DMS79 (cell line): Measurements from ENCODE around the gene NWD2.
"Not testable (repeated sequence)": the region's sequence is repeated elsewhere in the genome, so short reads cannot be mapped to it uniquely, and the experiment has no call there.

Experiments used
- DNase-seq: peaks from one replicate; lab custom pipeline; 2025; lab: John Stamatoyannopoulos, UW

NWD2 gene

DNA sequence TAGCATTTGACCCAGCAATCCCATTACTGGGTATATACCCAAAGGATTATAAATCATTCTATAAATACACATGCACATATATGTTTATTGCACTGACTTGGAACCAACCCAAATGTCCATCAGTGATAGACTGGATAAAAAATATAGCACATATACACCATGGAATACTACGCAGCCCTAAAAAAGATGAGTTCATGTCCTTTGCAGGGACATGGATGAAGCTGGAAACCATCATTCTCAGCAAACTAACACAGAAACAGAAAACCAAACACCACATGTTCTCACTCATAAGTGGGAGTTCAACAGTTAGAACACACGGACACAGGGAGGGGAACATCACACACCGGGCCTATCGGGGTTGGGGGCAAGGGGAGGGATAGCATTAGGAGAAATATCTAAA, 250.8 kb downstream of the NWD2 start:
- not testable (repeated sequence) for DNase-seq
